HL-60 (cell line): Measurements from ENCODE around the gene FAM76A.

Source experiments
- DNase-seq, 2 experiments: peaks; one replicate each; pipeline ENCODE4 v3.0.0-alpha.2; 2010 to 2020; ENCODE audit warnings: low read depth in 1 of 2, low spot score in 1 of 2
- H3K27ac ChIP-seq: fragments of 250-450 bp; sonication (Bioruptor Pico); replicated peaks from 2 replicates; pipeline ENCODE4 v1.5.1; 2020; ENCODE audit warnings: mild to moderate bottlenecking, moderate library complexity
- H3K27me3 ChIP-seq: fragments of 250-450 bp; sonication (Bioruptor Pico); 2 replicates; pipeline ENCODE4 v1.5.1; 2021; ENCODE audit warnings: mild to moderate bottlenecking, moderate library complexity; ENCODE audit not compliant: insufficient read depth, poor library complexity, severe bottlenecking
- H3K4me3 ChIP-seq: replicated peaks from 2 replicates; pipeline ENCODE4 v1.5.1; 2011; ENCODE audit warnings: mild to moderate bottlenecking, control low read depth, low read length; ENCODE audit not compliant: insufficient read depth
- CTCF ChIP-seq: IDR thresholded peaks from one replicate; pipeline ENCODE4 v1.5.1; 2011; ENCODE audit warnings: low read length, control low read depth, inconsistent platforms; ENCODE audit not compliant: insufficient read depth
- GABPA ChIP-seq: IDR thresholded peaks from 2 replicates; pipeline ENCODE4 v1.6.1; 2012; ENCODE audit warnings: low read depth
- POLR2AphosphoS5 ChIP-seq: IDR thresholded peaks from 2 replicates; pipeline ENCODE4 v1.6.1; 2012; ENCODE audit warnings: low read depth
- REST ChIP-seq: IDR thresholded peaks from 2 replicates; pipeline ENCODE4 v1.6.1; 2012; ENCODE audit warnings: low read depth; ENCODE audit not compliant: insufficient replicate concordance
- SPI1 ChIP-seq: IDR thresholded peaks from 2 replicates; pipeline ENCODE4 v1.6.1; 2012; ENCODE audit warnings: low read depth, mild to moderate bottlenecking, borderline replicate concordance

The FAM76A gene

GRCh38 chr1:27727126-27727525, 1.4 kb downstream of the FAM76A start:
- no peak overlapping the region for H3K4me3 ChIP-seq
- H3K27ac ChIP-seq: no peak overlapping the region
- peak in 1 of 2 experiments; percentile 29 for DNase-seq
- no peaks in the 10 kb centered on the region for H3K27me3 ChIP-seq
- TF ChIP-seq SPI1 (no peak), REST (no peak), CTCF (no peak), GABPA (no peak), POLR2AphosphoS5 (no peak)

GRCh38 chr1:27736252-27736651, 10.5 kb downstream of the FAM76A start:
- no peak for TF ChIP-seq POLR2AphosphoS5
- no peak for TF ChIP-seq GABPA
- TF ChIP-seq SPI1: no peak
- no peak for TF ChIP-seq REST
- no peak for TF ChIP-seq CTCF
- no peak overlapping the region for H3K4me3 ChIP-seq
- H3K27ac ChIP-seq: no peak overlapping the region
- no peak for DNase-seq
- H3K27me3 ChIP-seq: no peaks in the 10 kb centered on the region

GRCh38 chr1:27741121-27741520, 15.4 kb downstream of the FAM76A start:
- TF ChIP-seq CTCF (no peak), SPI1 (no peak), REST (no peak), POLR2AphosphoS5 (no peak), GABPA (no peak)
- Histone ChIP-seq H3K27ac (no peak overlapping the region), H3K4me3 (no peak overlapping the region), H3K27me3 (no peaks in the 10 kb centered on the region)
- no peak for DNase-seq
